Measurements from ENCODE around the gene TTLL9.

TTLL9 gene

GRCh38 chr20:31974951-31975487 is 104.6 kb downstream of the TTLL9 start:
- DNase-seq (ENCODE audit: low read depth in 3 of 3, low spot score in 1 of 3): no peak

GRCh38 chr20:31975874-31976273 is 105.4 kb downstream of the TTLL9 start:
- no peak for DNase-seq (ENCODE audit: low read depth in 3 of 3, low spot score in 1 of 3)

- no peak for DNase-seq (ENCODE audit: low read depth in 3 of 3, low spot score in 1 of 3)
These were observed 106.6 kb downstream of the TTLL9 start for GRCh38 chr20:31977080-31977479.

GRCh38 chr20:31979713-31980426 is 109.4 kb downstream of the TTLL9 start:
- no peak for DNase-seq (ENCODE audit: low read depth in 3 of 3, low spot score in 1 of 3)

- no peak for DNase-seq (ENCODE audit: low read depth in 3 of 3, low spot score in 1 of 3)
These were observed 111.3 kb downstream of the TTLL9 start for GRCh38 chr20:31981784-31982183.

GRCh38 chr20:31984981-31985471 is 114.6 kb downstream of the TTLL9 start:
- DNase-seq (ENCODE audit: low read depth in 3 of 3, low spot score in 1 of 3): no peak

GRCh38 chr20:31987744-31988143 is 117.3 kb downstream of the TTLL9 start:
- DNase-seq (ENCODE audit: low read depth in 3 of 3, low spot score in 1 of 3): no peak

GRCh38 chr20:31988430-31989015 is 118.1 kb downstream of the TTLL9 start:
- no peak for DNase-seq (ENCODE audit: low read depth in 3 of 3, low spot score in 1 of 3)

- DNase-seq (ENCODE audit: low read depth in 3 of 3, low spot score in 1 of 3): no peak
These were observed 118.7 kb downstream of the TTLL9 start for GRCh38 chr20:31989030-31989645.

- no peak for DNase-seq (ENCODE audit: low read depth in 3 of 3, low spot score in 1 of 3)
These were observed 120.4 kb downstream of the TTLL9 start for GRCh38 chr20:31990641-31991338.

GRCh38 chr20:31991339-31991705 is 120.9 kb downstream of the TTLL9 start:
- no peak for DNase-seq (ENCODE audit: low read depth in 3 of 3, low spot score in 1 of 3)

GRCh38 chr20:31992086-31992485 is 121.7 kb downstream of the TTLL9 start:
- DNase-seq (ENCODE audit: low read depth in 3 of 3, low spot score in 1 of 3): no peak

Measured in stimulated activated CD4-positive, alpha-beta T cell treated with anti-CD3 and anti-CD28 coated beads, TNF-alpha, amount 100 ng/mL, for 1 hour (primary cell).